Skeletal muscle tissue (tissue), 4 donors: ENCODE data around the gene OLA1. TPM values are rescaled to one million over a fixed set of nuclear protein-coding genes. Genes with fewer than 3 reads are reported as not detected.
A peak's percentile ranks its signal among the peaks of the same experiment; 100 is the strongest.
"Not testable (repeated sequence)": the region's sequence is repeated elsewhere in the genome, so short reads cannot be mapped to it uniquely, and the experiment has no call there.

Source experiments
- H3K27ac ChIP-seq: one replicate; pipeline ENCODE4 v1.7.0; 2013; ENCODE audit warnings: mild to moderate bottlenecking, low read depth, low read length, inconsistent platforms
- H3K27me3 ChIP-seq, 3 donors: one replicate each; pipeline ENCODE4 v1.7.0; 2013; ENCODE audit warnings: low read length in 3 of 3; ENCODE audit not compliant: control insufficient read depth in 3 of 3, insufficient read depth in 3 of 3
- H3K36me3 ChIP-seq, 3 donors: one replicate each; pipeline ENCODE4 v1.7.0; 2013; ENCODE audit warnings: low read length in 3 of 3; ENCODE audit not compliant: control insufficient read depth in 3 of 3, insufficient read depth in 3 of 3
- H3K4me1 ChIP-seq, 3 donors: one replicate each; pipeline ENCODE4 v1.7.0; 2013; ENCODE audit warnings: low read length in 3 of 3, mild to moderate bottlenecking in 3 of 3; ENCODE audit not compliant: control insufficient read depth in 3 of 3, insufficient read depth in 3 of 3
- H3K4me3 ChIP-seq, 3 donors: one replicate each; pipeline ENCODE4 v1.7.0; 2013; ENCODE audit warnings: low read length in 3 of 3
- H3K9ac ChIP-seq, 3 donors: one replicate each; pipeline ENCODE4 v1.7.0; 2013; ENCODE audit warnings: low read length in 3 of 3, mild to moderate bottlenecking in 3 of 3, moderate library complexity in 2 of 3, low read depth in 1 of 3
- H3K9me3 ChIP-seq, 3 donors: one replicate each; pipeline ENCODE4 v1.7.0; 2013; ENCODE audit warnings: low read length in 3 of 3; ENCODE audit not compliant: control insufficient read depth in 3 of 3
- total RNA-seq: library from RNA; depleted of rRNA; stranded (reverse); fragments of >200 nt; gene quantifications from one replicate; pipeline ENCODE4 v1.2.3, GENCODE V29; 2014
- donor health status: Osteomylitis.

Gene OLA1
- 90.3 TPM for total RNA-seq

DNA sequence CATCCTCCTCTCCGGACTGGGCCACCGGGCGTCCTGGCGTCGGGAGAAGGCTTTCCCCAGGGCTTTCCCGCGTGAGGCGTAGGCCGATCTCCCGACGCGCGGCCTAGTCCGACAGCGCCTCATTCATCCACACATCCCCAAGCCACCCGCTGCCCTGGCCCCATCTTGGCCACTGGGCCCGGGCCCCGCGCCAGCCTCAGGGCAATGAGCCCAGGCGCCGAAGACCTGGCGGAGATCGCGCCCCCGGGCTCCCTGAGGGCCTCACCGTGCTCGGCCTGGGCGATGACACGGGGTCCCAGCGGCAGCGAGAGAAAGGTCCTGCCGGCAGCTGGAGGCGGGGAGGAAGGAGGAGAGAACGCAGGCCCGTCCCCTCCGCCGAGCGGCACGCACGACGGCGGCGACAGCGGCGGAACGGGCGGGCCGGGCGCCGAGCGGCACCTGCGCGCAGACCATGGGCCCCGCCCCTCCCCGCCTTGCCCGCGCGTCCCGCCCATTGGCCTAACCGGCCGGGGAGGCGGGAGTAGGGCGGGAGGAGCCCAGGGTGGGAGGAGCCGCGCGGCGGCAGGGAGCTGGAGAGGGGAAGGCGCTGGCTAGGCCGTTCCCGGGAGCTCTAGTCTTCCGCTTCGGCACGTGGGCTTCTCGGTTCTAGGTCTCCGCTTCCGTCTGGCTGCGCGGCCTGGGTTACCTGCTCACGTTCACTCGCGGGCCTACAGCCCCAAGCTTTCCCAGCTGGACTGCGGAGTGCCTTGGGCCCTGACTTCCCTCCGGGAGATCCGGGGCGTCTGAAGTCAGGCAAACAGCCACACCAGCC is at the start of gene OLA1:
TSS of gene OLA1 (minus strand) at position 346 of the 811 bp plus-strand sequence. CDS start 1,717 bp downstream, outside the sequence.
- Histone ChIP-seq H3K4me3 (peak within 1 kb of the TSS; percentile 88 to 89 (median 89)), H3K4me1 (peaks cover 4 to 7% (median 7%) of the 10 kb centered on the region in 3 donors), H3K9me3 (no peaks in the 10 kb centered on the region), H3K27ac (peak within 1 kb of the TSS; percentile 88), H3K36me3 (peaks cover 0 to 3% (median 0%) of the 10 kb centered on the region in 3 donors), H3K9ac (peak within 1 kb of the TSS; percentile 88 to 90 (median 89)), H3K27me3 (no peaks in the 10 kb centered on the region)

DNA sequence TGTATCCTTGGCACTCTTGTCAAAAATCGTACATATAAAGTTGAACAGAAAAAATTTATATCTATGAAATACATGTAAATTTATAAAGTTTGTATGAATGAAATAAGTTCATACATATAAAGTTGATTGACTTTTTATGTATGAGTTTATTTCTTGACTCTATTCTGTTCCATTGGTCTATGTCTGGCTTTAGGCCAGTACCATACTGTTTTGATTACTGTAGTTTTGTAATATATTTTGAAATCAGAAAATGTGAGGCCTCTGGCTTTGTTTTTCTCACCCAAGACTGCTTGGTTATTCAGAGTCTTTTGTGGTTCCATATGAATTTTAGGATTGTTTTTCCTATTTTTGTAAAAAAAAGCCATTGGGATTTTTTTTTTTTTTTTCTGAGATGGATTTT is 44.6 kb upstream of the OLA1 start:
- Histone ChIP-seq H3K9ac (no peak overlapping the region), H3K27me3 (no peaks in the 10 kb centered on the region), H3K36me3 (no peaks in the 10 kb centered on the region), H3K9me3 (peaks cover 0 to 4% (median 0%) of the 10 kb centered on the region in 3 donors), H3K4me3 (no peak overlapping the region), H3K27ac (no peak overlapping the region), H3K4me1 (no peaks in the 10 kb centered on the region)

DNA sequence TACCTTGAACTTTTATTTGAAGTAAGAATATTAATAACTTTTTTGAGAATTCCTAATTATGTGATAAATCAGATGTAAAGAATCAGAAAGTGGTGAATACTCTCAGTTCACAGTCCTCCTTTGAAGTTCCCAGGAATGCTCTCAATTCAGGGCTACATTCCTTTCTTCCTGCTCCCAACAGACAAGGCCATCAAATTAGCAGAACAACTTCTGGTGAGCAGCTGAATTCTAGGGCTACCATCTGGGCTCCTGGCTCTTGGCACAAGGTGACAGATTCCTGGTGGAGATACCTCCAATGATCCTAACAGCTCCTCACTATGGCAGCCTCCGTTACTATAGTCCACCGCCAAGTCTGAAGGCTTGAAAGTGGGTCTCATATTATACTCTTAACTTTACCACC is 37.8 kb upstream of the OLA1 start:
- no peak overlapping the region for H3K27ac ChIP-seq
- H3K4me1 ChIP-seq = no peaks in the 10 kb centered on the region
- H3K9me3 ChIP-seq = no peaks in the 10 kb centered on the region
- H3K36me3 ChIP-seq = no peaks in the 10 kb centered on the region
- H3K4me3 ChIP-seq = no peak overlapping the region
- H3K27me3 ChIP-seq = no peaks in the 10 kb centered on the region
- no peak overlapping the region for H3K9ac ChIP-seq

DNA sequence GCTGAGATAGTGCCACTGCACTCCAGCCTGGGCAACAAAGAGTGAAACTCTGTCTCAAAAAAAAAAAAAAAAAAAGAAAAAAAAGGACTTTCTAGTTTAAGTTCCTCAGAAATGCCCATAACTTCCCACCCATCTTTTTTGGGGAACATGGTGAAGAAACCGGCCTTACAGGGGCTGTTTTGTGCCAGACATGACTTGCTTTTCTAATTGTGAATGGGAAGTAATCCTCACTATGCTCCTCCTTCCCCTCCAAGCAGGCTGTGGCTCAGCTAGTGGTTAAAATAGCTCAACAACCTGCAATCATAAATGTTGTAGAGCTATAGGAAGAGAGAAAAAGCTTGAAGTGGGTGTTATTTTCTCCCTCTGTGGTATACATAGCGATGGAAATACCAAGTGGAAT is 34.1 kb upstream of the OLA1 start:
- Histone ChIP-seq H3K4me3 (no peak overlapping the region), H3K4me1 (no peaks in the 10 kb centered on the region), H3K27ac (no peak overlapping the region), H3K36me3 (no peaks in the 10 kb centered on the region), H3K9me3 (no peaks in the 10 kb centered on the region), H3K27me3 (no peaks in the 10 kb centered on the region), H3K9ac (no peak overlapping the region)

DNA sequence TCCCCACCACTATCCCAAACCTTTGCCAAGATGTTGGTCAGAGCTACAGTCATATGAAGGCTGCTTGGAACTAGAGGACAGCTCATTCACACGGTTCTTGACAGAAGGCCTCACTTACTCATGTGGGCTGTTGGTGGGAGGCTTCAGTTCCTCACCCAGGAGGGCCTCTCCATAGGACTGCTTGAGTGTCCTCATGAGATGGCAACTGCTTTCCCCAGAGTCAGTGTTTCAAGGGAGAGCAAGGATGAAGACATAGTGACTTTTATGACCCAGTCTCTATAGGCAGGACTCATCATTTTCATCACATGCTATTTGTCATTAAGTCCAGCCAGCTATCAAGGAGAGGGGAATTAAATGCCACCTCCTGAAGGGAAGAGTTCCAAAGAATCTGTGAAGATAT is 33.4 kb upstream of the OLA1 start:
- H3K27ac ChIP-seq = no peak overlapping the region
- H3K4me3 ChIP-seq = no peak overlapping the region
- H3K27me3 ChIP-seq = no peaks in the 10 kb centered on the region
- no peaks in the 10 kb centered on the region for H3K36me3 ChIP-seq
- no peak overlapping the region for H3K9ac ChIP-seq
- no peaks in the 10 kb centered on the region for H3K4me1 ChIP-seq
- H3K9me3 ChIP-seq = no peaks in the 10 kb centered on the region

DNA sequence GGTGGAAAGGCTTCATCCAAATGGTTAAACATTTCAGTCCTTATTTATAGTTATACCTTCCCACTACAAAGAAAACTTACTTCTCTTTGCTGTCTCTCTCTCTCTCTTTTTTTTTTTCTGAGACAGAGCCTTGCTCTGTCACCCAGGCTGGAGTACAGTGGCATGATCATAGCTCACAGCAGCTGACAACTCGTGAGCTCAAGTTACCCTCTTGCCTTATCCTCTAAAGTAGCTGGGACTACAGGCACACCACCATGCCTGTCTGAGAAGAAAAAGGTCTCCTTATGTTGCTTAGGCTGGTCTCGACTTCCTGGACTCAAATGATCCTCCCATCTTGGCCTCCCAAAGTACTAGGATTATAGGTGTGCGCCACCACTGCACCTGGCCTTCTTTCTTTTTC is 32.3 kb upstream of the OLA1 start:
- Histone ChIP-seq H3K9ac (no peak overlapping the region), H3K27me3 (no peaks in the 10 kb centered on the region), H3K36me3 (no peaks in the 10 kb centered on the region), H3K27ac (no peak overlapping the region), H3K9me3 (no peaks in the 10 kb centered on the region), H3K4me1 (no peaks in the 10 kb centered on the region), H3K4me3 (no peak overlapping the region)

DNA sequence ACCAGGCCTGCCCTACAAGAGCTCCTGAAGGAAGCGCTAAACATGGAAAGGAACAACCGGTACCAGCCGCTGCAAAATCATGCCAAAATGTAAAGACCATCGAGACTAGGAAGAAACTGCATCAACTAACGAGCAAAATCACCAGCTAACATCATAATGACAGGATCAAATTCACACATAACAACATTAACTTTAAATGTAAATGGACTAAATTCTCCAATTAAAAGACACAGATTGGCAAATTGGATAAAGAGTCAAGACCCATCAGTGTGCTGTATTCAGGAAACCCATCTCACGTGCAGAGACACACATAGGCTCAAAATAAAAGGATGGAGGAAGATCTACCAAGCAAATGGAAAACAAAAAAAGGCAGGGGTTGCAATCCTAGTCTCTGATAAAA is 21.9 kb upstream of the OLA1 start:
- H3K4me1 ChIP-seq, H3K4me3 ChIP-seq, H3K9ac ChIP-seq: not testable (repeated sequence)

DNA sequence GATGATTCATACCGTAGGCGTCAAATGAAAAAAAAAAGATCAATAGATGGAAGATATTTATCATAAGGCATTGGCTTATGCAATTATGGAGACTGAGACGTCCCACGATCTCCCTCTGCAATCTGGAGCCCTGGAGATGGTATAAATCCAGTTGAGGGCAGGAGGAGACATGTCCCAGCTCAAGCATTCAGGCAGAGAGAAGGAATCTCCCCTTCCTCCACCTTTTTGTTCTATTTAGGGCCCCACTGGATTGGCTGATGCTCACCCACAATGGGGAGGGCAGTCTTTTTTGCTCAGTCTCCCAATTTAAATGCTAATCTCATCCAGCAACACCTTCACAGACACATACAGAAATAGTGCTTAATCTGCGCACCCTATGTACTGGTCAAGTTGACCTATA is 18.0 kb upstream of the OLA1 start:
- Histone ChIP-seq H3K27ac (no peak overlapping the region), H3K4me3 (no peak overlapping the region), H3K9ac (no peak overlapping the region), H3K4me1 (no peaks in the 10 kb centered on the region), H3K27me3 (peaks cover 0 to 7% (median 3%) of the 10 kb centered on the region in 3 donors), H3K36me3 (no peaks in the 10 kb centered on the region), H3K9me3 (no peaks in the 10 kb centered on the region)

More for the DNA sequence above, 21.9 kb upstream of the OLA1 start:
- H3K27ac ChIP-seq, H3K36me3 ChIP-seq, H3K9me3 ChIP-seq, H3K27me3 ChIP-seq: not testable (repeated sequence)

DNA sequence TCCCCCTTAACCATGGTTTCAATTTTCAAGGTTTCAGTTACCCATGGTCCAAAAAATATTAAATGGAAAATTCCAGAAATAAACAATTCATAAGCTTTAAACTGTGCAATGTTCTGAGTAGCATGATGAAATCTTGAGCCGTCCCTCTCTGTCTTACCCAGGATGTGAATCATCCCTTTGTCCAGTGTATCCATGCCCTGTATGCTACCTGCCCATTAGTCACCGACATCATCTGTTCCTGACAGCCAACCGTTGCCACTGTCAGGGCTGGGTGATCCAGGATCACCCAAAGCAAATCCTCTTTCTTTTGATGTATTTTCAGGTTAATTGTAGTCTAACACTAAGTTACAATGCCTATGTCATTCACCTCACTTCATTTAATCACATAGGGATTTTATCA is 15.7 kb upstream of the OLA1 start:
- Histone ChIP-seq H3K4me3 (no peak overlapping the region), H3K36me3 (no peaks in the 10 kb centered on the region), H3K27ac (no peak overlapping the region), H3K9me3 (no peaks in the 10 kb centered on the region), H3K27me3 (peaks cover 0 to 7% (median 3%) of the 10 kb centered on the region in 3 donors), H3K4me1 (no peaks in the 10 kb centered on the region), H3K9ac (no peak overlapping the region)

DNA sequence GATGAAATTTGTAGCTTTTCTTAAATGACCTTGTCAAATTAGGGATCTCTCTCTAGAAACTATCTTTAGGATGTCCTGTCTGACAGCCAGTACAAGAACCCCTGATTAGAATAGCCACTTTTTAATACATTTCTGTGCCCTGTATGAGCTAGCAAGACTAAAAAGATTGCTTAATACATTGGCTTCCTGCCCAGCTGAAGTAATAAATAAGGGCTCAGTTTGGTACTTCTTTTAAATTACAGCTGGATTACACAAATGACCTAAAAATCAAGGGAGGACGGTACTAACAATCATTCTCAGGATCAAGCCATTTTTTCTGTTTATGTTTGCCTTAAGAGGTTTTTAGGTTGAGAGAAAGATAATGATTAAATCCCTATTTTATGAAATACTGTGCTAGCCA is 11.6 kb upstream of the OLA1 start:
- Histone ChIP-seq H3K27ac (no peak overlapping the region), H3K9ac (no peak overlapping the region), H3K9me3 (no peaks in the 10 kb centered on the region), H3K27me3 (peaks cover 0 to 5% (median 3%) of the 10 kb centered on the region in 3 donors), H3K4me1 (no peaks in the 10 kb centered on the region), H3K36me3 (no peaks in the 10 kb centered on the region), H3K4me3 (no peak overlapping the region)
